Keratinocyte (primary cell): ENCODE results near the gene PDCD7. TPM values are rescaled to one million over a fixed set of nuclear protein-coding genes. Genes with fewer than 3 reads are reported as not detected.

Experiments
- DNase-seq: peaks from one replicate; pipeline ENCODE4 v3.0.0-alpha.2; 2011; ENCODE audit warnings: low read depth, missing footprints, low spot score
- FAIRE-seq: peaks from 2 replicates; lab custom pipeline; 2011; peaks lifted over from hg19 to GRCh38; lab: Jason Lieb, UNC
- H2AFZ ChIP-seq: 2 replicates; pipeline ENCODE4 v1.6.0; 2012; ENCODE audit warnings: low read length, control low read depth, inconsistent platforms; ENCODE audit not compliant: control insufficient read depth
- H3K27ac ChIP-seq: 2 replicates; pipeline ENCODE4 v1.5.1; 2011; ENCODE audit warnings: low read length; ENCODE audit not compliant: control insufficient read depth, insufficient read depth
- H3K27me3 ChIP-seq: 3 replicates; pipeline ENCODE4 v1.6.0; 2011; ENCODE audit warnings: low read length; ENCODE audit not compliant: control insufficient read depth, insufficient read depth; ENCODE audit errors: extremely low read depth
- H3K36me3 ChIP-seq, 2 experiments: 2 replicates in 1 of 2; 3 replicates in 1 of 2; pipeline ENCODE4 v1.5.1; 2011; ENCODE audit warnings: low read length in 2 of 2, mild to moderate bottlenecking in 1 of 2; ENCODE audit not compliant: control insufficient read depth in 2 of 2, insufficient read depth in 2 of 2; ENCODE audit errors: extremely low read depth in 1 of 2
- H3K4me1 ChIP-seq: 3 replicates; pipeline ENCODE4 v1.5.1; 2011; ENCODE audit warnings: low read length; ENCODE audit not compliant: control insufficient read depth, insufficient read depth; ENCODE audit errors: extremely low read depth
- H3K4me2 ChIP-seq: 3 replicates; pipeline ENCODE4 v1.6.0; 2011; ENCODE audit warnings: low read depth, low read length; ENCODE audit not compliant: control insufficient read depth, insufficient read depth; ENCODE audit errors: extremely low read depth
- H3K4me3 ChIP-seq, 3 experiments: fragments of 200-600 bp in 1 of 3; sonication (generic) in 1 of 3; 2 replicates in 2 of 3; 3 replicates in 1 of 3; pipeline ENCODE4 v1.5.1; 2011 to 2016; ENCODE audit warnings: low read length in 3 of 3, mild to moderate bottlenecking in 3 of 3, control low read depth in 2 of 3, inconsistent platforms in 1 of 3, low read depth in 1 of 3, mixed read lengths in 1 of 3, mixed run types in 1 of 3, moderate library complexity in 1 of 3; ENCODE audit not compliant: control insufficient read depth in 2 of 3, insufficient read depth in 2 of 3; ENCODE audit errors: extremely low read depth in 1 of 3
- H3K79me2 ChIP-seq: 2 replicates; pipeline ENCODE4 v1.6.0; 2012; ENCODE audit warnings: low read length; ENCODE audit not compliant: control insufficient read depth, insufficient read depth
- H3K9ac ChIP-seq: 3 replicates; pipeline ENCODE4 v1.6.0; 2011; ENCODE audit warnings: low read length; ENCODE audit not compliant: control insufficient read depth, insufficient read depth; ENCODE audit errors: extremely low read depth
- H3K9me1 ChIP-seq: 3 replicates; pipeline ENCODE4 v1.6.0; 2011; ENCODE audit warnings: low read length; ENCODE audit not compliant: control insufficient read depth, insufficient read depth; ENCODE audit errors: extremely low read depth
- H3K9me3 ChIP-seq: 2 replicates; pipeline ENCODE4 v1.5.1; 2012; ENCODE audit warnings: low read depth, low read length; ENCODE audit not compliant: control insufficient read depth
- H4K20me1 ChIP-seq: 3 replicates; pipeline ENCODE4 v1.6.0; 2011; ENCODE audit warnings: low read length; ENCODE audit not compliant: control insufficient read depth, insufficient read depth; ENCODE audit errors: extremely low read depth
- EZH2 ChIP-seq: IDR thresholded peaks from one replicate; pipeline ENCODE4 v1.6.1; 2012; ENCODE audit warnings: inconsistent platforms, mild to moderate bottlenecking, low read length, moderate library complexity
- dilution Hi-C: fragments of 300-500 bp; cut with MboI; formaldehyde crosslinking; loops from one replicate; pipeline ENCODE4 v1.7.0; 2020; ENCODE audit warnings: low sequenced_read_pairs; ENCODE audit not compliant: extremely low pct_ligation_motif_present
- polyA plus RNA-seq, 5 experiments: library from polyadenylated mRNA; depleted of rRNA in 3 of 5; stranded (reverse) in 3 of 5; stranded (forward) in 1 of 5; unstranded in 1 of 5; fragments of >200 nt; gene quantifications; 1 replicate in 1 of 5; 2 replicates in 3 of 5; 3 replicates in 1 of 5; pipeline versions ENCODE4 v1.2.1 to v1.2.3, GENCODE V29; 2011 to 2012; ENCODE audit warnings: missing spikeins in 2 of 5, low read depth in 1 of 5, low replicate concordance in 1 of 5
- TF ChIP-seq, protein P1 (sequence below), 3 experiments: IDR thresholded peaks in 1 of 3; conservative IDR thresholded peaks in 1 of 3; optimal IDR thresholded peaks in 1 of 3; 2 replicates in 2 of 3; 3 replicates in 1 of 3; pipeline versions ENCODE3 to v1.5.1; 2011; ENCODE audit warnings: low read length in 3 of 3, mild to moderate bottlenecking in 3 of 3, moderate library complexity in 2 of 3, control low read depth in 1 of 3, inconsistent platforms in 1 of 3; ENCODE audit not compliant: insufficient read depth in 2 of 3; ENCODE audit errors: extremely low read depth in 1 of 3

PDCD7 gene
- polyA plus RNA-seq, 1 donor (not counting 4 experiments of a cell fraction or from before 2014, with no cell fraction given) = 17.2 TPM

DNA sequence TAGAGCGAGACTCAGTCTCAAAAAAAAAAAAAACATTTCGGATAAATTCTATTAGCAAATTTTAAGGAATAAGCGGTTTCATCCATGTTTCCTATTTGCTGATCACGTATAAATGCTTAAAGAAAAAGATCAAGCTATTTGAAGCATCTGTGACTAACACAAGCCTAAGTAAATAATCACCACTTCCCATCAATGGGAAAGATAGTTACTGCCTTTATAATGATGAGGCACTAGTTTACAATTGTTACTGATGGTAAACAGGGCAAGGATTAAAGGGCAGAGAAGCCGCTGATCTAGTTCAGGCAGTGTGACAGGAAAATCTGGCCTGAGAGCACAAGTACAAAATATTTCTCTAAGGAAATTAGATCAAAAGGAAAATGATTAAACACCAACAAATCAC lies 37.8 kb upstream of the PDCD7 start:
- dilution Hi-C loops = no loop called here
- FAIRE-seq = no peak

DNA sequence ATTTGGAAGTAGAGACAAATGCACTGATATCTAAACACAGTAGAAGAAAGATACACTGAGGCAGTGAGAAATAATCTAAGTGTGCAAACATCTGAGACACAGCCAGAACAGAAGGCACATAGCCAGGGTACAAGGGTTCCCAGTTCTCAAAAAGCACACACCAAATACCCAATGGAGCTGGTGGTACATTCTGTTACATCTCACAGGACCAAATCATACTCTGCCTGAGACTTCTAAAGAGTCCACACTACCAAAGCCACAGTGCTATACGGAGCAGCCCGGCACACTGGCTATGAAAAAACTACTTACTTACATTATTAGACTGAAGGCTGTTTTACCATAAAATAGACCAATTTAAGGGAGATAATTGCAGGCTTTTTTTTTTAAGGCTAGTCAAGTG lies 32.3 kb upstream of the PDCD7 start:
- dilution Hi-C loops = no loop called here
- Histone ChIP-seq H3K4me2 (no peak overlapping the region), H3K27me3 (no peaks in the 10 kb centered on the region), H3K9me3 (no peaks in the 10 kb centered on the region), H3K79me2 (peaks cover 8% of the 10 kb centered on the region), H3K36me3 (peaks cover 4 to 6% of the 10 kb centered on the region in 2 experiments), H3K27ac (no peak overlapping the region), H3K9me1 (no peaks in the 10 kb centered on the region), H4K20me1 (no peaks in the 10 kb centered on the region), H3K4me1 (no peaks in the 10 kb centered on the region), H2AFZ (no peak overlapping the region), H3K9ac (no peak overlapping the region), H3K4me3 (no peak overlapping the region)
- no peak for FAIRE-seq
- TF ChIP-seq EZH2 = no peak
- TF ChIP-seq, protein P1, sequence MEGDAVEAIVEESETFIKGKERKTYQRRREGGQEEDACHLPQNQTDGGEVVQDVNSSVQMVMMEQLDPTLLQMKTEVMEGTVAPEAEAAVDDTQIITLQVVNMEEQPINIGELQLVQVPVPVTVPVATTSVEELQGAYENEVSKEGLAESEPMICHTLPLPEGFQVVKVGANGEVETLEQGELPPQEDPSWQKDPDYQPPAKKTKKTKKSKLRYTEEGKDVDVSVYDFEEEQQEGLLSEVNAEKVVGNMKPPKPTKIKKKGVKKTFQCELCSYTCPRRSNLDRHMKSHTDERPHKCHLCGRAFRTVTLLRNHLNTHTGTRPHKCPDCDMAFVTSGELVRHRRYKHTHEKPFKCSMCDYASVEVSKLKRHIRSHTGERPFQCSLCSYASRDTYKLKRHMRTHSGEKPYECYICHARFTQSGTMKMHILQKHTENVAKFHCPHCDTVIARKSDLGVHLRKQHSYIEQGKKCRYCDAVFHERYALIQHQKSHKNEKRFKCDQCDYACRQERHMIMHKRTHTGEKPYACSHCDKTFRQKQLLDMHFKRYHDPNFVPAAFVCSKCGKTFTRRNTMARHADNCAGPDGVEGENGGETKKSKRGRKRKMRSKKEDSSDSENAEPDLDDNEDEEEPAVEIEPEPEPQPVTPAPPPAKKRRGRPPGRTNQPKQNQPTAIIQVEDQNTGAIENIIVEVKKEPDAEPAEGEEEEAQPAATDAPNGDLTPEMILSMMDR (optimal IDR thresholded peaks at IDR 0.05 in 1 of 3, IDR thresholded peaks at IDR 0.05 in 1 of 3, conservative IDR thresholded peaks at IDR 0.05 in 1 of 3; ENCODE audit: extremely low read depth in 1 of 3, insufficient read depth in 2 of 3, low read length in 3 of 3) = no peak
- no peak for DNase-seq

More for the DNA sequence above, 37.8 kb upstream of the PDCD7 start:
- Histone ChIP-seq H2AFZ (no peak overlapping the region), H3K36me3 (peaks cover 6 to 17% of the 10 kb centered on the region in 2 experiments), H4K20me1 (no peaks in the 10 kb centered on the region), H3K9ac (no peak overlapping the region), H3K9me3 (no peaks in the 10 kb centered on the region), H3K4me2 (no peak overlapping the region), H3K4me3 (no peak overlapping the region), H3K4me1 (no peaks in the 10 kb centered on the region), H3K79me2 (peaks cover 18% of the 10 kb centered on the region), H3K27me3 (no peaks in the 10 kb centered on the region), H3K27ac (no peak overlapping the region), H3K9me1 (no peaks in the 10 kb centered on the region)
- DNase-seq = no peak
- TF ChIP-seq EZH2 = no peak
- TF ChIP-seq, protein P1 (optimal IDR thresholded peaks at IDR 0.05 in 1 of 3, IDR thresholded peaks at IDR 0.05 in 1 of 3, conservative IDR thresholded peaks at IDR 0.05 in 1 of 3; ENCODE audit: extremely low read depth in 1 of 3, insufficient read depth in 2 of 3, low read length in 3 of 3) = no peak
